D721Med (cell line): Measurements from ENCODE around the gene PASD1.
"Not testable (repeated sequence)": the region's sequence is repeated elsewhere in the genome, so short reads cannot be mapped to it uniquely, and the experiment has no call there.

ENCODE experiments used
- DNase-seq: peaks from one replicate; pipeline ENCODE4 v3.0.0; 2011; ENCODE audit warnings: low spot score; ENCODE audit not compliant: insufficient read length
- FAIRE-seq: peaks from 2 replicates; lab custom pipeline; 2011; peaks lifted over from hg19 to GRCh38; lab: Jason Lieb, UNC
- CTCF ChIP-seq: IDR thresholded peaks from 2 replicates; pipeline ENCODE4 v1.5.1; 2012; ENCODE audit warnings: mild to moderate bottlenecking, control low read depth; ENCODE audit not compliant: insufficient read depth; ENCODE audit errors: missing control alignments

The PASD1 gene

GRCh38 chrX:151687635-151688034, 124.2 kb downstream of the PASD1 start:
- TF ChIP-seq CTCF: no peak
- DNase-seq (no peak), FAIRE-seq (no peak)

GRCh38 chrX:151688695-151689094, 125.2 kb downstream of the PASD1 start:
- DNase-seq: no peak
- no peak for FAIRE-seq
- TF ChIP-seq CTCF: no peak

- no peak for TF ChIP-seq CTCF
- DNase-seq (no peak), FAIRE-seq (no peak)
These were observed 129.3 kb downstream of the PASD1 start for GRCh38 chrX:151692825-151693224.

GRCh38 chrX:151694121-151694520, 130.6 kb downstream of the PASD1 start:
- FAIRE-seq (no peak), DNase-seq (no peak)
- no peak for TF ChIP-seq CTCF

- DNase-seq (no peak), FAIRE-seq (no peak)
- no peak for TF ChIP-seq CTCF
These were observed 131.4 kb downstream of the PASD1 start, which contains the start of gene PRRG3 for GRCh38 chrX:151694661-151695582. TSS of gene PRRG3 (plus strand) at chrX:151695458. CDS start at chrX:151698815, 3,357 bp downstream.

GRCh38 chrX:151695583-151696340, 132.3 kb downstream of the PASD1 start:
- no peak for DNase-seq
- FAIRE-seq: no peak
- no peak for TF ChIP-seq CTCF

GRCh38 chrX:151697082-151697481, 133.6 kb downstream of the PASD1 start:
- not testable (repeated sequence) for FAIRE-seq

More at GRCh38 chrX:151697082-151697481, 133.6 kb downstream of the PASD1 start:
- DNase-seq: not testable (repeated sequence)
